Neuronal stem cell (in vitro differentiated cells): ENCODE results near the gene RBMS3.
"Not testable (repeated sequence)": the region's sequence is repeated elsewhere in the genome, so short reads cannot be mapped to it uniquely, and the experiment has no call there.

Experiments used
- DNase-seq: peaks from one replicate; pipeline ENCODE4 v3.0.0-alpha.2; 2013; ENCODE audit warnings: low spot score
- H2AFZ ChIP-seq: one replicate; pipeline ENCODE4 v1.6.1; 2013; ENCODE audit warnings: mild to moderate bottlenecking, low read length, inconsistent platforms
- H2AK5ac ChIP-seq: 2 replicates; pipeline ENCODE4 v1.6.1; 2013; ENCODE audit warnings: low read depth, mild to moderate bottlenecking, inconsistent platforms, low read length, moderate library complexity, mixed read lengths
- H2BK120ac ChIP-seq: 2 replicates; pipeline ENCODE4 v1.6.1; 2013; ENCODE audit warnings: low read depth, mild to moderate bottlenecking, inconsistent platforms, low read length, moderate library complexity, mixed read lengths
- H2BK12ac ChIP-seq: one replicate; pipeline ENCODE4 v1.6.1; 2013; ENCODE audit warnings: low read length, inconsistent platforms
- H2BK15ac ChIP-seq: 2 replicates; pipeline ENCODE4 v1.6.1; 2013; ENCODE audit warnings: mild to moderate bottlenecking, low read length, inconsistent platforms, mixed read lengths
- H2BK5ac ChIP-seq: one replicate; pipeline ENCODE4 v1.6.1; 2013; ENCODE audit warnings: inconsistent platforms, mild to moderate bottlenecking, low read length, moderate library complexity
- H3K14ac ChIP-seq: one replicate; pipeline ENCODE4 v1.6.1; 2013; ENCODE audit warnings: low read length, inconsistent platforms
- H3K18ac ChIP-seq: 2 replicates; pipeline ENCODE4 v1.6.1; 2013; ENCODE audit warnings: low read length, inconsistent platforms
- H3K23ac ChIP-seq: 2 replicates; pipeline ENCODE4 v1.6.1; 2013; ENCODE audit warnings: low read depth, mild to moderate bottlenecking, mixed read lengths, low read length, inconsistent platforms; ENCODE audit not compliant: poor library complexity
- H3K27ac ChIP-seq: replicated peaks from 3 replicates; pipeline ENCODE4 v1.5.1; 2013; ENCODE audit warnings: low read length, inconsistent platforms
- H3K27me3 ChIP-seq, 3 experiments: 2 replicates each; pipeline ENCODE4 v1.6.1; 2013; ENCODE audit warnings: low read length in 3 of 3, mild to moderate bottlenecking in 2 of 3, inconsistent platforms in 1 of 3, low read depth in 1 of 3, mixed read lengths in 1 of 3, moderate library complexity in 1 of 3; ENCODE audit not compliant: control insufficient read depth in 3 of 3, insufficient read depth in 3 of 3
- H3K36me3 ChIP-seq, 2 donors: replicated peaks in 1 of 2; 2 replicates each; pipeline ENCODE4 v1.6.1; 2013; ENCODE audit warnings: low read length in 2 of 2; ENCODE audit not compliant: control insufficient read depth in 2 of 2, insufficient read depth in 2 of 2
- H3K4ac ChIP-seq: 2 replicates; pipeline ENCODE4 v1.6.1; 2013; ENCODE audit warnings: inconsistent platforms, mild to moderate bottlenecking, low read length, moderate library complexity
- H3K4me1 ChIP-seq, 2 donors: 1 replicate in 1 of 2; 2 replicates in 1 of 2; pipeline ENCODE4 v1.6.1; 2013; ENCODE audit warnings: low read length in 2 of 2, low read depth in 1 of 2; ENCODE audit not compliant: control insufficient read depth in 2 of 2, insufficient read depth in 1 of 2
- H3K4me2 ChIP-seq: one replicate; pipeline ENCODE4 v1.6.1; 2013; ENCODE audit warnings: mild to moderate bottlenecking, low read length, inconsistent platforms; ENCODE audit not compliant: insufficient read depth, poor library complexity, severe bottlenecking
- H3K4me3 ChIP-seq, 2 donors: 2 replicates each; pipeline ENCODE4 v1.5.1; 2013; ENCODE audit warnings: low read length in 2 of 2, mild to moderate bottlenecking in 2 of 2, inconsistent platforms in 1 of 2, moderate library complexity in 1 of 2
- H3K79me1 ChIP-seq: one replicate; pipeline ENCODE4 v1.6.1; 2013; ENCODE audit warnings: low read depth, mild to moderate bottlenecking, inconsistent platforms, low read length, moderate library complexity
- H3K9ac ChIP-seq: one replicate; pipeline ENCODE4 v1.6.1; 2013; ENCODE audit warnings: mild to moderate bottlenecking, low read depth, low read length, inconsistent platforms; ENCODE audit not compliant: poor library complexity
- H3K9me3 ChIP-seq, 2 donors: replicated peaks in 1 of 2; 2 replicates each; pipeline versions ENCODE3 to v1.6.1; 2013; ENCODE audit warnings: low read length in 2 of 2, mild to moderate bottlenecking in 2 of 2, inconsistent platforms in 1 of 2, low read depth in 1 of 2, mixed read lengths in 1 of 2, moderate library complexity in 1 of 2; ENCODE audit not compliant: control insufficient read depth in 2 of 2, insufficient read depth in 1 of 2
- H4K8ac ChIP-seq: one replicate; pipeline ENCODE4 v1.6.1; 2013; ENCODE audit warnings: low read depth, mild to moderate bottlenecking, inconsistent platforms, low read length, moderate library complexity
- H4K91ac ChIP-seq: one replicate; pipeline ENCODE4 v1.6.1; 2013; ENCODE audit warnings: low read length, low read depth, mild to moderate bottlenecking, inconsistent platforms; ENCODE audit not compliant: poor library complexity
- WGBS, 2 donors: extraction: QIAGEN DNeasy Blood & Tissue Kit; methylation state at CpG; one replicate each; pipeline ENCODE4 v1.1.7; 2013; ENCODE audit warnings: missing lambda C conversion rate in 2 of 2, mixed read lengths in 1 of 2; ENCODE audit not compliant: insufficient read length in 2 of 2, insufficient replicate concordance in 1 of 2; ENCODE audit errors: extremely low coverage in 2 of 2; 5-methylcytosine and 5-hydroxymethylcytosine counted together

RBMS3 gene

DNA sequence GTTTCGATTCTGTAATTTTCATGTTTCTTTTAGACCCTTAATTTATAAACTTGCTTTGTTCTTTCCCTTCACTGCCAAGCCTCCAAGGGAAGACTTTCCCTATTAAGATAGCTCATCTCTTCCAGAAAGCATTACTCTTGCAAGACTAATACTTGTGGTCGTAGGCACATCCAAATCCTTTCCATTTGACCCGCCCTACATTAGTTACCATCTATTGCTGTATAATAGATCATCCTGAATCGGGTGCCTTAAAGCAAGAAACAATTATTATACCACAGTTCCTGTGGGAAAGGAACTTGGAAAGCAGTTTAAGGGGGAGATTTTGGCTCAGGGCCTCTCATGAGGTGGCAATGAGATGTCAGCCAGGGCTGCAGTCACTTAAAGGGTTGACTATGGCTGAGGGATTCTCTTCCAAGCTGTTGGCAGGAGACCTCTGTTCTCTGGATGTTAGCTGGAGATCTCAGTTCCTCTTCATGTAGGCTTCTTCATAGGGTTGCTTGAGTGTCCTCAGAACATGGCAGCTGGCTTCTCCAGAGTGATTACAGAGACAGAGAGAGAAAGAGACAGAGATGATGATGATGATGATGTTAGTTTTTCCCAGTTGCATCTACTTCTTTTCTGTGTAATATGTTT, 755.2 kb downstream of the RBMS3 start:
- Histone ChIP-seq H2AK5ac (no peak overlapping the region), H3K4me1 (no peaks in the 10 kb centered on the region), H3K27ac (no peak overlapping the region), H3K36me3 (no peaks in the 10 kb centered on the region), H2BK120ac (no peak overlapping the region), H3K27me3 (no peaks in the 10 kb centered on the region), H2BK5ac (no peak overlapping the region), H3K4me3 (no peak overlapping the region), H3K14ac (no peak overlapping the region), H2AFZ (no peak overlapping the region), H3K4me2 (no peak overlapping the region), H3K4ac (no peak overlapping the region), H2BK15ac (no peak overlapping the region), H3K23ac (no peak overlapping the region), H4K8ac (no peak overlapping the region), H4K91ac (no peak overlapping the region), H2BK12ac (no peak overlapping the region), H3K9ac (no peak overlapping the region), H3K9me3 (no peaks in the 10 kb centered on the region), H3K79me1 (no peaks in the 10 kb centered on the region), H3K18ac (no peak overlapping the region)
- DNase-seq = no peak
- no CpG with 5 or more reads among the region's 4 CpGs for WGBS, 2 donors

DNA sequence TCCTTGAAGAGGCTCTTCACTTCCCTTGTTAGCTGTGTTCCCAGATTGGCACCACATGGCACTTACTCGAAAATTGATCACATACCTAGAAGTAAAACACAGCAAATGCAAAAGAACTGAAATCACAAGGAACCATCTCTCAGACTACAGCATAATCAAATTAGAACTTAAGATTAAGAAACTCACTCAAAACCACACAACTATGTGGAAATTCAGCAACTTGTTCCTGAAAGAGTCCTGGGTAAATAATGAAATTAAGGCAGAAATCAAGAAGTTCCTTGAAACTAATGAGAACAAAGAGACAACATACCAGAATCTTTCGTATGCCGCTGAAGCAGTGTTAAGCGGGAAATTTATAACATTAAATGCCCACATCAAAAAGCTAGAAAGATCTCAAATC, 759.3 kb downstream of the RBMS3 start:
- no peak overlapping the region for H3K23ac ChIP-seq
- H3K27me3 ChIP-seq = no peaks in the 10 kb centered on the region
- no peak overlapping the region for H3K18ac ChIP-seq
- H3K4me3 ChIP-seq = no peak overlapping the region
- peaks cover 0 to 10% of the 10 kb centered on the region in 2 donors for H3K4me1 ChIP-seq
- no peak overlapping the region for H2BK120ac ChIP-seq
- no CpG with 5 or more reads among the region's 4 CpGs for WGBS, 2 donors
- H3K4ac ChIP-seq = no peak overlapping the region
- DNase-seq = no peak
- no peak overlapping the region for H3K14ac ChIP-seq
- no peaks in the 10 kb centered on the region for H3K9me3 ChIP-seq
- H4K8ac ChIP-seq = no peak overlapping the region
- no peak overlapping the region for H3K4me2 ChIP-seq
- no peak overlapping the region for H3K27ac ChIP-seq
- H3K36me3 ChIP-seq = no peaks in the 10 kb centered on the region
- H2AFZ ChIP-seq = no peak overlapping the region
- no peak overlapping the region for H3K9ac ChIP-seq
- no peak overlapping the region for H4K91ac ChIP-seq
- H2BK15ac ChIP-seq = no peak overlapping the region
- no peaks in the 10 kb centered on the region for H3K79me1 ChIP-seq
- no peak overlapping the region for H2BK5ac ChIP-seq
- no peak overlapping the region for H2AK5ac ChIP-seq
- no peak overlapping the region for H2BK12ac ChIP-seq

DNA sequence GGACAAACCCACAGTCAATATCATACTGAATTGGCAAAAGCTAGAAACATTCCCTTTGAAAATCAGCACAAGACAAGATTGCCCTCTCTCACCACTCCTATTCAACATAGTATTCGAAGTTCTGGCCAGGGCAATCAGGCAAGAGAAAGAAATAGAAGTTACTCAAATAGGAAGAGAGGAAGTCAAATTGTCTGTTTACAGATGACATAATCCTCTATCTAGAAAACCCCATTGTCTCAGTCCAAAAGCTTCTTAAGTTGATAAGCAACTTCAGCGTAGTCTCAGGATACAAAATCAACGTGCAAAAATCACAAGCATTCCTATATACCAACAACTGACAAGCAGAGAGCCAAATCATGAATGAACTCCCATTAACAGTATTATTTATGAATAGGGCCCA, 760.6 kb downstream of the RBMS3 start:
- H3K9ac ChIP-seq, H3K79me1 ChIP-seq, H3K4me1 ChIP-seq, H3K18ac ChIP-seq, H2AK5ac ChIP-seq, H3K4me2 ChIP-seq, H3K27ac ChIP-seq, H2BK15ac ChIP-seq, H3K36me3 ChIP-seq, H2BK5ac ChIP-seq, H2BK120ac ChIP-seq, H4K91ac ChIP-seq, H4K8ac ChIP-seq, H3K14ac ChIP-seq, H3K23ac ChIP-seq, H2AFZ ChIP-seq, H3K4ac ChIP-seq, H2BK12ac ChIP-seq, H3K27me3 ChIP-seq, DNase-seq, H3K4me3 ChIP-seq, H3K9me3 ChIP-seq: not testable (repeated sequence)
- no CpG with 5 or more reads among the region's 3 CpGs for WGBS, 2 donors

DNA sequence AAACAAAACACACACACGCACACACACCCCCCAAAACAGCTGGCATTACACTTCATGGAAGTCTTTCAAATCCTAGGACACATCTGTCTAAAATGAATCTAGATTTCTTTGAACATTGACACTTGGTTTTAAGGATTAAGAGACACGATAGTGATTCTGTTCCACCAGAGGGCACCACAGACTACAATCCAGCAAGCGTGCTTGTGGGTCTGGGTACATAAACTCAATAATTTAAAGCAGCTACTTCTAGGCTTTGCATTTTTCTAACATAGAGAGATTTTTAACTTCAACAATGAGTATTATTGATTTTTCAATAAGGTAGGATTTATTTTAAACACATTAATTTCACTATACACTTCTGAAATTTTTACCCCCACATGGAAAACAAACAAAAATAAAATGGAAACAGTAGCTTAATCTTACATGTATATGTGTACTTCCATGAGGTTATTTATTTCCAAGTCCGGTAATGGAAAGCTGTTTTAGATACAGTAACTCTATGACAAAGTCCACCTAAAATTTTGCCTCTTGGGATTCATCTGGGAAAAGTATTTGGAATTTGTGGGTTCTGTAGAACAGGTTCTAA, 761.5 kb downstream of the RBMS3 start:
- H3K4me2 ChIP-seq = no peak overlapping the region
- peak; percentile 48 for DNase-seq
- no peak overlapping the region for H2BK15ac ChIP-seq
- no peak overlapping the region for H3K4me3 ChIP-seq
- no peaks in the 10 kb centered on the region for H3K9me3 ChIP-seq
- no peak overlapping the region for H3K14ac ChIP-seq
- no peak overlapping the region for H4K8ac ChIP-seq
- no peak overlapping the region for H2BK5ac ChIP-seq
- no peaks in the 10 kb centered on the region for H3K36me3 ChIP-seq
- H3K4ac ChIP-seq = no peak overlapping the region
- no peak overlapping the region for H3K27ac ChIP-seq
- peaks cover 0 to 10% of the 10 kb centered on the region in 2 donors for H3K4me1 ChIP-seq
- H3K18ac ChIP-seq = no peak overlapping the region
- no peak overlapping the region for H2AK5ac ChIP-seq
- H3K9ac ChIP-seq = no peak overlapping the region
- no peak overlapping the region for H2BK120ac ChIP-seq
- no CpG with 5 or more reads among the region's 4 CpGs for WGBS, 2 donors
- H3K23ac ChIP-seq = no peak overlapping the region
- no peak overlapping the region for H4K91ac ChIP-seq
- H3K27me3 ChIP-seq = no peaks in the 10 kb centered on the region
- H3K79me1 ChIP-seq = no peaks in the 10 kb centered on the region
- no peak overlapping the region for H2BK12ac ChIP-seq
- peak overlapping the region; percentile 79 for H2AFZ ChIP-seq
